Astrocyte (in vitro differentiated cells and primary cell): ENCODE data around the gene NT5E.

Source experiments
- CTCF ChIP-seq: IDR thresholded peaks from 2 replicates; pipeline ENCODE4 v1.5.1; 2011; ENCODE audit warnings: low read depth, mild to moderate bottlenecking, inconsistent platforms, low read length, moderate library complexity; ENCODE audit not compliant: insufficient read depth
- EZH2 ChIP-seq: IDR thresholded peaks from 2 replicates; pipeline ENCODE4 v1.6.1; 2012; ENCODE audit warnings: mild to moderate bottlenecking, low read length, inconsistent platforms; ENCODE audit not compliant: insufficient read depth

- TF ChIP-seq CTCF (no peak), EZH2 (no peak)
Measured at GRCh38 chr6:85494547-85495536, 45.0 kb downstream of the NT5E start.
